ENCODE measurements around the gene MPO. TPM values are rescaled to one million over a fixed set of nuclear protein-coding genes. Genes with fewer than 3 reads are reported as not detected.
A peak's percentile ranks its signal among the peaks of the same experiment; 100 is the strongest.

The MPO gene
- total and polyA plus RNA-seq, 2 of the 8 experiments (the other 6 are each of a cell fraction or from before 2014, with no cell fraction given): 0.06 to 0.74 TPM

DNA sequence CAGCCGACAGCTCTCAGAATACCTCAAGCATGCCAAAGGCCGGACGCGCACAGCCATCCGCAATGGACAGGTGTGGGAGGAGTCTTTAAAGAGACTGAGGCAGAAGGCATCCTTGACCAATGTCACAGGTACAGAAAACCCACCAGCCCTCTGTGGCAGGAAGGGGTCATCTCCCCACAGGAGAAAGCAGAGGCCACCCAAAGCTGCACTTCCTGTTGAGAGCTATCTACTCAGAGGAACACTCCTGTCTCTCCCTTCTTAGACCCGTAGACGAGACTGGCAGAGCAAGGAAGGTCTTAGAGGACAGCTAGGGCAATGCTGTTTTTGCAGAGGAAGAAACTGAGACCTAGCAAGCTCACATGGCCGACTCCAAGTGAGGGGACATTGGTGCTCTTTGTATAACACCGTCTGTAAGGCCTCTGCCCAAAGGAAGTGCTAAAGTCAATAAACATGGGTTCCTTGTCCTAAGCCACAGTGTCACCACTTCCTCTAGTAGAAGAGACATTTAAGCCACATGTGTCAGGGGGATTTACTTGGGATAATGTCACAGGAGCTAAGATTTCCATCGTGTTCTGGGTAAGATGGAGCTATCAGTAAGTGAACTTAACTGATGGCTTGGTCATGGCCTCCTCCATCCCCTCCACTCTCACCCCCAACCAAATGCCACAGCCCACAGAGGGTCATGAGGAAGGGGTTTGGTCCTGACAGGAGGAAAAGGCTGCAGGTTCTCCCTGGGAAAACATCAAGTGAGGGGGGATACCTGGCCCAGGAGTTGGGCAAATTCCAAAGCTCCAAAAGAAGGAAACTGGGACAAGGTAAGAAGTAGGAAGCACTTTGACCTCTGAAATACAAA, 33.0 kb downstream of the MPO start:
- H4K20me1 ChIP-seq (replicated peaks in 1 of 2; ENCODE audit: control insufficient read depth in 1 of 2, insufficient read depth in 2 of 2, low read length in 2 of 2): no peaks in the 10 kb centered on the region
- no peak overlapping the region for H4K5ac ChIP-seq (ENCODE audit: insufficient read length, low read depth, low read length)
- no peak overlapping the region; a peak in 1 of 4 replicates for H3K4me2 ChIP-seq (ENCODE audit: insufficient read depth in 1 of 2, low read depth in 2 of 2, low read length in 2 of 2)
- H2AFZ ChIP-seq (ENCODE audit: low read length): no peak overlapping the region
- H3K56ac ChIP-seq (replicated peaks; ENCODE audit: insufficient read length, low read depth, low read length): no peak overlapping the region
- POLR2A ChIA-PET (ENCODE audit: partially characterized antibody): interaction anchor here (0.5 to 1.8 kb wide), 2 partner anchors 9 to 15 kb away, joined by 3 to 6 read pairs; partner anchors contain the start of gene LPO
- CTCF ChIA-PET (ENCODE audit: partially characterized antibody): interaction anchor here (0.8 to 5.4 kb wide), 15 partner anchors 8 to 199 kb away, joined by 3 to 55 read pairs (median 5); partner anchors contain the start of genes LPO and MKS1
- no peak overlapping the region for H3K27ac ChIP-seq (ENCODE audit: low read depth, low read length)
- H2BK5ac ChIP-seq (ENCODE audit: low read depth, low read length): no peak overlapping the region
- H2BK15ac ChIP-seq (ENCODE audit: low read length): 0 out of 2 replicates have a peak overlapping the region, but pooled peaks have one; percentile 19
- H2AK5ac ChIP-seq (ENCODE audit: low read depth, low read length): no peak overlapping the region
- H3K79me2 ChIP-seq (ENCODE audit: control insufficient read depth in 1 of 2, insufficient read depth in 2 of 2, low read length in 2 of 2): no peaks in the 10 kb centered on the region
- H3K4me1 ChIP-seq (replicated peaks in 1 of 4; ENCODE audit: control insufficient read depth in 3 of 4, insufficient read depth in 4 of 4, low read length in 3 of 4): peaks cover 0 to 4% (median 1%) of the 10 kb centered on the region in 4 experiments; a peak in 5 of 7 replicates
- no peak overlapping the region for H3K14ac ChIP-seq (ENCODE audit: insufficient read length)
- H3K27me3 ChIP-seq (replicated peaks in 1 of 4; ENCODE audit: control insufficient read depth in 3 of 4, extremely low read depth in 1 of 4, insufficient read depth in 3 of 4, low read length in 3 of 4): peaks cover 36 to 60% (median 51%) of the 10 kb centered on the region in 4 experiments
- no peak overlapping the region for H4K91ac ChIP-seq (replicated peaks; ENCODE audit: insufficient read length, low read length)
- H3K23me2 ChIP-seq (ENCODE audit: low read depth, low read length): peaks cover 5% of the 10 kb centered on the region; the same call in 1 of the 2 replicates
- peaks cover 8% of the 10 kb centered on the region in 2 experiments; a peak in 3 of 4 replicates for H3K9me3 ChIP-seq (ENCODE audit: insufficient read depth in 2 of 2, low read depth in 1 of 2, low read length in 1 of 2)
- no peaks in the 10 kb centered on the region for H3K79me1 ChIP-seq (ENCODE audit: low read depth, low read length)
- H2BK20ac ChIP-seq (ENCODE audit: low read length): no peak overlapping the region
- no peak overlapping the region for H3K18ac ChIP-seq (ENCODE audit: extremely low read depth, low read length)
- WGBS, 2 experiments (ENCODE audit: extremely low coverage in 1 of 2, insufficient coverage in 1 of 2, insufficient read length in 1 of 2, insufficient replicate concordance in 2 of 2, low coverage in 1 of 2, low lambda C conversion rate in 2 of 2, missing lambda C conversion rate in 1 of 2): 87% methylated on average over 10 of the region's 10 CpGs; no CpG with 5 or more reads in 1 of the 2 experiments
- H2BK12ac ChIP-seq (ENCODE audit: low read depth, low read length): 0 out of 2 replicates have a peak overlapping the region, but pooled peaks have one; percentile 68
- H3K4me3 ChIP-seq (ENCODE audit: extremely low read depth in 1 of 4, insufficient read depth in 2 of 4, low read depth in 3 of 4, low read length in 4 of 4): no peak overlapping the region
- H3K23ac ChIP-seq (ENCODE audit: insufficient read length): no peak overlapping the region
- DNase-seq (ENCODE audit: low read depth in 1 of 2, low spot score in 2 of 2) (no peak), FAIRE-seq (no peak)
- H4K8ac ChIP-seq (ENCODE audit: extremely low read depth, insufficient read depth, low read length): no peak overlapping the region
- no peaks in the 10 kb centered on the region for H3K36me3 ChIP-seq (ENCODE audit: control insufficient read depth in 2 of 4, insufficient read depth in 4 of 4, low read length in 3 of 4)
- H3K4ac ChIP-seq (replicated peaks; ENCODE audit: insufficient read length, low read depth, low read length): no peak overlapping the region
- no peak overlapping the region for H2BK120ac ChIP-seq (replicated peaks; ENCODE audit: low read depth, low read length)
- no peak overlapping the region for H3K9ac ChIP-seq (replicated peaks in 1 of 4; ENCODE audit: extremely low read depth in 1 of 4, low read depth in 3 of 4, low read length in 3 of 4)
- TF ChIP-seq EGR1 (IDR thresholded peaks at IDR 0.05; ENCODE audit: borderline replicate concordance, low read depth, low read length): no peak
- TF ChIP-seq SP2 (IDR thresholded peaks at IDR 0.05; ENCODE audit: low read length): no peak
- no peak for TF ChIP-seq MAFK (IDR thresholded peaks at IDR 0.05; ENCODE audit: low read depth, low read length)
- no peak for TF ChIP-seq YY1 (IDR thresholded peaks at IDR 0.05; ENCODE audit: low read depth, low read length)
- TF ChIP-seq SUZ12 (IDR thresholded peaks at IDR 0.05; ENCODE audit: low read length): no peak
- TF ChIP-seq KDM1A (IDR thresholded peaks at IDR 0.05; ENCODE audit: borderline replicate concordance, low read length): no peak
- no peak for TF ChIP-seq TAF1 (IDR thresholded peaks at IDR 0.05; ENCODE audit: low read depth, low read length)
- TF ChIP-seq GTF2F1 (IDR thresholded peaks at IDR 0.05; ENCODE audit: borderline replicate concordance, low read depth, low read length): no peak
- no peak for TF ChIP-seq NRF1 (IDR thresholded peaks at IDR 0.05; ENCODE audit: low read depth, low read length)
- TF ChIP-seq RNF2 (IDR thresholded peaks at IDR 0.05; ENCODE audit: borderline replicate concordance, low read depth, low read length, missing control alignments, poor library complexity, severe bottlenecking): no peak
